Astrocyte of the spinal cord (primary cell): Measurements from ENCODE around the gene IARS2.

Experiments
- DNase-seq: peaks from one replicate; pipeline ENCODE4 v3.0.0; 2011; ENCODE audit warnings: low read depth, low spot score
- H3K4me3 ChIP-seq: 2 replicates; pipeline ENCODE4 v1.5.1; 2011; ENCODE audit warnings: low read depth, mild to moderate bottlenecking, low read length, moderate library complexity
- in situ Hi-C: cut with HindIII; loops from 2 replicates; pipeline ENCODE4 v1.10.0; 2017; ENCODE audit warnings: low sequenced_read_pairs
- TF ChIP-seq, protein P1 (sequence below): IDR thresholded peaks from 2 replicates; pipeline ENCODE4 v1.5.1; 2012; ENCODE audit warnings: low read depth, mild to moderate bottlenecking, low read length, inconsistent platforms

IARS2 gene

DNA sequence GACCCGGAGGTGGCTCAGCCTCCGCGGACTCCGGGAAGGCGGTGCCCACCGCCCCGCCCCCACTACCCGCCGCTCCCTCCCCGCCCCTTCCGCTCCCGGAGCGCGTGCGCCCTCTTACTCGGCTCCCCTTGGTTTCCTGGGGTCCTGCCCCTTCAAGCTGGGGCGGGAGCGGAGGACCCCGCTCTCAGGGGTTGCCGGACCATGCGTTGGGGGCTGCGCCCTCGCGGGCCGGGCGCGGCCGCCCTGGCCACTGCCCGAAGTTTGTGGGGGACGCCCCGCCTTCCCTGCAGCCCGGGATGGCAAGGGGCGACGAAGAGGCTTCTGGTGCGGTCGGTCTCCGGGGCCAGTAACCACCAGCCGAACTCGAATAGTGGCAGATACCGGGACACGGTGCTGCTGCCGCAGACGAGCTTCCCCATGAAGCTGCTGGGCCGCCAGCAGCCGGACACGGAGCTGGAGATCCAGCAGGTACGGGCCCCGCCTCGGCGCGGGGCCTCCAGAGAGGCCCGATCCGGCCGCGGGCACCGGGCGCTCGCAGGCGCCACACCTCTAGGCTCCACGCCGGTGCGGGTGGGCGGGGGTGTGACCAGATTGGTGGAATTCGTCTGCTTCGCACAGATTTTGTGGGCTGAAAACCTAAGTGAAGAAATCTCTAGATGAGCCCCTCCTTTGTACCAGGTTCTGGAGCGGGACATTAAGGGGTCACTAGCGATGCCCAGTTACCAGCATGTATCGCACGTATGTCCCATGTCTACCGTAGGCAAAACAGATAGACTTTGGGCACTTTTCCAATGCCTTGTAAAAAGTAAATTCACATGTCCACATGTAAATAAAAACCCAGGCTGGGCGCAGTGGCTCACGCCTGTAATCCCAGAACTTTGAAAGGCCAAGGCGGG lies at the start of gene IARS2:
Gene IARS2, plus strand, starts transcription at position 117 of the 896 bp plus-strand sequence. Its CDS starts 85 bp downstream, at position 202.
- peak; percentile 89 for DNase-seq
- peak within 1 kb of the TSS; percentile 61 for H3K4me3 ChIP-seq
- TF ChIP-seq, protein P1, sequence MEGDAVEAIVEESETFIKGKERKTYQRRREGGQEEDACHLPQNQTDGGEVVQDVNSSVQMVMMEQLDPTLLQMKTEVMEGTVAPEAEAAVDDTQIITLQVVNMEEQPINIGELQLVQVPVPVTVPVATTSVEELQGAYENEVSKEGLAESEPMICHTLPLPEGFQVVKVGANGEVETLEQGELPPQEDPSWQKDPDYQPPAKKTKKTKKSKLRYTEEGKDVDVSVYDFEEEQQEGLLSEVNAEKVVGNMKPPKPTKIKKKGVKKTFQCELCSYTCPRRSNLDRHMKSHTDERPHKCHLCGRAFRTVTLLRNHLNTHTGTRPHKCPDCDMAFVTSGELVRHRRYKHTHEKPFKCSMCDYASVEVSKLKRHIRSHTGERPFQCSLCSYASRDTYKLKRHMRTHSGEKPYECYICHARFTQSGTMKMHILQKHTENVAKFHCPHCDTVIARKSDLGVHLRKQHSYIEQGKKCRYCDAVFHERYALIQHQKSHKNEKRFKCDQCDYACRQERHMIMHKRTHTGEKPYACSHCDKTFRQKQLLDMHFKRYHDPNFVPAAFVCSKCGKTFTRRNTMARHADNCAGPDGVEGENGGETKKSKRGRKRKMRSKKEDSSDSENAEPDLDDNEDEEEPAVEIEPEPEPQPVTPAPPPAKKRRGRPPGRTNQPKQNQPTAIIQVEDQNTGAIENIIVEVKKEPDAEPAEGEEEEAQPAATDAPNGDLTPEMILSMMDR: no peak
- in situ Hi-C loops: no loop called here

DNA sequence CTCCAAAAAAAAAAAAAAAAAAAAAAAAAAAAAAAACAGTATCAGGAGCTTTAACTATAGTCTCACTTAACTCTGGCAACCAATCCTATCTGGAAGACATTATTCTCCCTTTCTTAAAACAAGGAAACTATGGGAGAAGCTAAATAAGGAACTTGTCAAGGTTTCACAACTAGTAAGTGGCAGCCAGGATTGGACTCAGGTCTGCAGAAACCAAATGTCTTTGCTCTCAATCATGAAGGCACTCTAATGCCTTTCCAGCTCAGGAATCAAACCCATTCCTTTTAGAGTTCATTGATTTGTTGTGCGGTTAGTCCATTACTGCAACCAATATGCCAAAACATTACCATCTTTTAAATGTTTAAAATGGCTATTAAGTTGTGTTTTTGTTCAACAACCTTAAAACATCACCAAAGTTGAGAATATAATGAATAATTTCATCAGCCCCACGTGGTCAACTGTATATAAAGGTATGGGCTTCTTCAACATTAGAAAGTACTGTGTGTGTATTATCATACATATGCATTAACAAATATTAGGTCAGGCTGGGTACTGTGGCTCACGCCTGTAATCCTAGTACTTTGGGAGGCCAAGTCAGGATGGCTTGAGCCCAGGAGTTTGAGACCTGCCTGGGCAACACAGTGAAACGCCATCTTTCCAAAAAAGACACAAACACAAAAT lies 49.1 kb upstream of the IARS2 start:
- H3K4me3 ChIP-seq: peak overlapping the region; percentile 99
- peak; percentile 8 for DNase-seq

DNA sequence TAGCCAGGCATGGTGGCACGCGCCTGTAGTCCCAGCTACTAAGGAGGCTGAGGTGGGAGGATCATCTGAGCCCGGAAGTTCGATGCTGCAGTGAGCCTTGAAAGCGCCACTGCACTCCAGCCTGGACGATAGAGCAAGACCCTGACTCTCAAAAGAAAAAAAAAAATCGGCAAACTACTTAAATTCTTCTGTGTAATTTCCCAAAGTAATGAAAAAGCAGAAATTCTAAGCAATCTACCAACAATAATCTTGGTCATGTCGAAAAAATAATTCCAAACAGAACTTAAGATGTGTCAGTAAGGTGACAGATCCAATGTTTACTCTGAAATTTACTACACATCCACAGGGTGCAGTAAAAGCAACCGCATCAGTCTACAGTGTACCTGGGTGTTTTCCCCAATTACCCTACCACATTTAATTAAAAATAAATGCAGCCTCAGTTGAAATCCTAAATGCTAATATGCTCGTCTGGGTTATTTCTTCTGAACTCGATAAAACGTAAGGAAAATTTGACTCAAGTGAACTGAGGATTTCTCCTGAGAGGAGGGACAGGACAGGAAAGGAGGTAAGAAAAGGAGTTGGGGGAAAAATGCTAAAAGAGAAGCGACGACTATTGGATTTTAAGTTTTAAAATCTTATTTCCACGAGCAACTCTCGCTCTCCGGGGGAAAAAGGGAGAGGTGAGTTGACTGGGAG lies 48.4 kb upstream of the IARS2 start:
- peak overlapping the region; percentile 99 for H3K4me3 ChIP-seq
- DNase-seq: peak; percentile 40
- TF ChIP-seq, protein P1: no peak
- in situ Hi-C loops: no loop called here

More for the DNA sequence above, 49.1 kb upstream of the IARS2 start:
- TF ChIP-seq, protein P1: no peak
- in situ Hi-C loops: no loop called here

DNA sequence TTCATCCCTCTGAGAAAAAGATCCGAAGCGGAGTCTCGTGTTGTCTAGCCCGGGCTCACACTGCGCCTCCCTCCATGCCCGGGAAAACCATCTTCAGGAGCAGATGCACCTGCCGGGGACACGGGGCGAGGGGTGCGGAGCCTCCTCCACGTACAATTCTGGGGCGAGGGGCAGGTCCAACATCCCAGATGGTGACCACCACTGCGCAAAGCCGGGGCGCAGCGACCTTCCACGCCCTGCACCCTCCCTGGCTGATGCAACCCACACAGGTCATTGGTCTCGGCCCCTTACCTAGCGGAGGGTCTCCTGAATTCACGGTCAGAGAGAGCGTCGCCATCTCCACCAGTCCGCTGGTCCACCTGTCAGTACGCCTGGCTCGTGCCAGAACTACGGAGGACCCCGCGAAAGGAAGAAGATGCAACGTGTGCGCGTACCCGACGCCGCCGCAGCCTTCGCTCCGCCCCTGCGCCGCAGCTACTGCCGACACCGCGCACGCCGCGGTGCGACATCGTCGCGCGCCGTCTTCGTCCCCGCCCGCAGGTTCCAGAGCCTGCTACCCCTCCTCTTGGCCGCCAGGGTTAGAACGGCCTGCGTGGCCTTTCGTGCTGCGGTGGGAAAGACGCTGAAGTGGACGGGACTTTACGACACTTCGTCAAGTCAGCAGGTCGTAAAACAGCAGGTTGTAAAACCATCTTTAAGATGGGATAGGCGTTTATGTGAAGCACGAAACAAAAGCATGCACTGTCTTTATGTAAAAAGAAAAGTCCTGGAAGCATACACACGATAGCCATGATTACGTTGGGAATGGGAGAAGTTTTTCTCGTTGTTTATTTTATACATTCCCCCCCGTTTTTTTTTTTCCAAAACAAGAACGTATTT lies 47.6 kb upstream of the IARS2 start, which contains the start of gene EPRS1:
Gene EPRS1, minus strand, starts transcription at position 454 of the 879 bp plus-strand sequence. Its CDS starts 117 bp downstream, at position 337.
- in situ Hi-C loops: no loop called here

GRCh38 chr1:220056374-220056773 lies 37.6 kb upstream of the IARS2 start:
- in situ Hi-C loops: no loop called here
- DNase-seq: no peak
- no peak overlapping the region for H3K4me3 ChIP-seq
- TF ChIP-seq, protein P1: no peak

More for the DNA sequence above, 47.6 kb upstream of the IARS2 start, which contains the start of gene EPRS1:
- peak; percentile 99 for DNase-seq
- TF ChIP-seq, protein P1: peak; percentile 66
- peak within 1 kb of the TSS; percentile 99 for H3K4me3 ChIP-seq
